H1 (cell line): ENCODE data around the gene IL9R. TPM values are rescaled to one million over a fixed set of nuclear protein-coding genes. Genes with fewer than 3 reads are reported as not detected.

Experiments used
- CBX5 ChIP-seq: fragments of 300-800, 300-1000 bp; sonication (generic); IDR thresholded peaks from 2 replicates; pipeline ENCODE4 v1.7.1; 2016; ENCODE audit warnings: antibody characterized with exemption, low read length, low read depth
- POU5F1 ChIP-seq: IDR thresholded peaks from 2 replicates; pipeline ENCODE4 v1.6.1; 2011; ENCODE audit warnings: low read depth, mild to moderate bottlenecking, low read length, moderate library complexity
- SIX5 ChIP-seq: IDR thresholded peaks from 2 replicates; pipeline ENCODE4 v1.6.1; 2011; ENCODE audit warnings: mild to moderate bottlenecking, low read depth, low read length
- TAF7 ChIP-seq: optimal IDR thresholded peaks from 2 replicates; pipeline ENCODE3; 2011; ENCODE audit warnings: low read depth, mild to moderate bottlenecking, inconsistent platforms, low read length, moderate library complexity, borderline replicate concordance
- polyA plus RNA-seq, 7 experiments: library from polyadenylated mRNA; depleted of rRNA in 3 of 7; stranded (reverse) in 5 of 7; unstranded in 2 of 7; fragments of >200 nt in 5 of 7; fragments of 200-250 nt in 2 of 7; gene quantifications; 1 replicate in 5 of 7; 2 replicates in 1 of 7; 4 replicates in 1 of 7; pipeline versions ENCODE4 v1.2.1 to v1.2.3, GENCODE V29; 2011 to 2013; ENCODE audit warnings: missing spikeins in 2 of 7, mixed read lengths in 2 of 7
- total RNA-seq: library from RNA; stranded (reverse); fragmentation: NEBNext Ultra II Directional; extraction: Animal tissue kit (Norgen Biotek cat#: 25700); gene quantifications from 2 replicates; pipeline ENCODE4 v1.2.1, GENCODE V29; 2021
- TF ChIP-seq, protein P1 (sequence below): fragments of 300-600 bp; sonication (generic); IDR thresholded peaks from 2 replicates; pipeline ENCODE4 v1.7.1; 2012; ENCODE audit warnings: low read length, moderate library complexity, mild to moderate bottlenecking, inconsistent platforms; ENCODE audit not compliant: insufficient replicate concordance
- TF ChIP-seq, protein P2 (sequence below): IDR thresholded peaks from 2 replicates; pipeline ENCODE4 v1.6.1; 2012; ENCODE audit warnings: low read length, inconsistent platforms
- TF ChIP-seq, protein P3 (sequence below), 3 experiments: IDR thresholded peaks; 1 replicate in 2 of 3; 2 replicates in 1 of 3; pipeline versions ENCODE4 v1.5.1 to v1.6.1; 2011; ENCODE audit warnings: low read length in 3 of 3, mild to moderate bottlenecking in 3 of 3, inconsistent platforms in 2 of 3, low read depth in 1 of 3, moderate library complexity in 1 of 3; ENCODE audit not compliant: insufficient read depth in 1 of 3; ENCODE audit errors: control extremely low read depth in 1 of 3

The IL9R gene
- total and polyA plus RNA-seq, 2 of the 8 experiments (the other 6 are each of a cell fraction or from before 2014, with no cell fraction given), result 0.14 to 0.28 TPM

DNA sequence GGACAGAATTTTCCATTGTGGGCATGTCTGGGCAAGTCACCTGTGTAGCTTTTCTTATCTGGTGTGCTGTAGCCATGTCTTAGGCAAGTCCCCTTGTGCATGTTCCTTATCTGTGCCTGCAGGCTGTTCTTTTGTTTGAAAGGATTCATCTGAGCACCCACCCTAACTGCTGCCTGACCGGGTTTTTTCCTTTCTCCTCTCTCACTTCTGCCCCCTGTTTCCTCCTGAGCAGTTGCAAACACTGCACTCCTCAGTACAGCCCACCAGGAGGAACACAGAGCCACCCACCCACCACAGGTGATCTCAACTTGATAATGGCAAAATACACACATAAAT lies 29.2 kb upstream of the IL9R start (continued):
- TF ChIP-seq, protein P1, sequence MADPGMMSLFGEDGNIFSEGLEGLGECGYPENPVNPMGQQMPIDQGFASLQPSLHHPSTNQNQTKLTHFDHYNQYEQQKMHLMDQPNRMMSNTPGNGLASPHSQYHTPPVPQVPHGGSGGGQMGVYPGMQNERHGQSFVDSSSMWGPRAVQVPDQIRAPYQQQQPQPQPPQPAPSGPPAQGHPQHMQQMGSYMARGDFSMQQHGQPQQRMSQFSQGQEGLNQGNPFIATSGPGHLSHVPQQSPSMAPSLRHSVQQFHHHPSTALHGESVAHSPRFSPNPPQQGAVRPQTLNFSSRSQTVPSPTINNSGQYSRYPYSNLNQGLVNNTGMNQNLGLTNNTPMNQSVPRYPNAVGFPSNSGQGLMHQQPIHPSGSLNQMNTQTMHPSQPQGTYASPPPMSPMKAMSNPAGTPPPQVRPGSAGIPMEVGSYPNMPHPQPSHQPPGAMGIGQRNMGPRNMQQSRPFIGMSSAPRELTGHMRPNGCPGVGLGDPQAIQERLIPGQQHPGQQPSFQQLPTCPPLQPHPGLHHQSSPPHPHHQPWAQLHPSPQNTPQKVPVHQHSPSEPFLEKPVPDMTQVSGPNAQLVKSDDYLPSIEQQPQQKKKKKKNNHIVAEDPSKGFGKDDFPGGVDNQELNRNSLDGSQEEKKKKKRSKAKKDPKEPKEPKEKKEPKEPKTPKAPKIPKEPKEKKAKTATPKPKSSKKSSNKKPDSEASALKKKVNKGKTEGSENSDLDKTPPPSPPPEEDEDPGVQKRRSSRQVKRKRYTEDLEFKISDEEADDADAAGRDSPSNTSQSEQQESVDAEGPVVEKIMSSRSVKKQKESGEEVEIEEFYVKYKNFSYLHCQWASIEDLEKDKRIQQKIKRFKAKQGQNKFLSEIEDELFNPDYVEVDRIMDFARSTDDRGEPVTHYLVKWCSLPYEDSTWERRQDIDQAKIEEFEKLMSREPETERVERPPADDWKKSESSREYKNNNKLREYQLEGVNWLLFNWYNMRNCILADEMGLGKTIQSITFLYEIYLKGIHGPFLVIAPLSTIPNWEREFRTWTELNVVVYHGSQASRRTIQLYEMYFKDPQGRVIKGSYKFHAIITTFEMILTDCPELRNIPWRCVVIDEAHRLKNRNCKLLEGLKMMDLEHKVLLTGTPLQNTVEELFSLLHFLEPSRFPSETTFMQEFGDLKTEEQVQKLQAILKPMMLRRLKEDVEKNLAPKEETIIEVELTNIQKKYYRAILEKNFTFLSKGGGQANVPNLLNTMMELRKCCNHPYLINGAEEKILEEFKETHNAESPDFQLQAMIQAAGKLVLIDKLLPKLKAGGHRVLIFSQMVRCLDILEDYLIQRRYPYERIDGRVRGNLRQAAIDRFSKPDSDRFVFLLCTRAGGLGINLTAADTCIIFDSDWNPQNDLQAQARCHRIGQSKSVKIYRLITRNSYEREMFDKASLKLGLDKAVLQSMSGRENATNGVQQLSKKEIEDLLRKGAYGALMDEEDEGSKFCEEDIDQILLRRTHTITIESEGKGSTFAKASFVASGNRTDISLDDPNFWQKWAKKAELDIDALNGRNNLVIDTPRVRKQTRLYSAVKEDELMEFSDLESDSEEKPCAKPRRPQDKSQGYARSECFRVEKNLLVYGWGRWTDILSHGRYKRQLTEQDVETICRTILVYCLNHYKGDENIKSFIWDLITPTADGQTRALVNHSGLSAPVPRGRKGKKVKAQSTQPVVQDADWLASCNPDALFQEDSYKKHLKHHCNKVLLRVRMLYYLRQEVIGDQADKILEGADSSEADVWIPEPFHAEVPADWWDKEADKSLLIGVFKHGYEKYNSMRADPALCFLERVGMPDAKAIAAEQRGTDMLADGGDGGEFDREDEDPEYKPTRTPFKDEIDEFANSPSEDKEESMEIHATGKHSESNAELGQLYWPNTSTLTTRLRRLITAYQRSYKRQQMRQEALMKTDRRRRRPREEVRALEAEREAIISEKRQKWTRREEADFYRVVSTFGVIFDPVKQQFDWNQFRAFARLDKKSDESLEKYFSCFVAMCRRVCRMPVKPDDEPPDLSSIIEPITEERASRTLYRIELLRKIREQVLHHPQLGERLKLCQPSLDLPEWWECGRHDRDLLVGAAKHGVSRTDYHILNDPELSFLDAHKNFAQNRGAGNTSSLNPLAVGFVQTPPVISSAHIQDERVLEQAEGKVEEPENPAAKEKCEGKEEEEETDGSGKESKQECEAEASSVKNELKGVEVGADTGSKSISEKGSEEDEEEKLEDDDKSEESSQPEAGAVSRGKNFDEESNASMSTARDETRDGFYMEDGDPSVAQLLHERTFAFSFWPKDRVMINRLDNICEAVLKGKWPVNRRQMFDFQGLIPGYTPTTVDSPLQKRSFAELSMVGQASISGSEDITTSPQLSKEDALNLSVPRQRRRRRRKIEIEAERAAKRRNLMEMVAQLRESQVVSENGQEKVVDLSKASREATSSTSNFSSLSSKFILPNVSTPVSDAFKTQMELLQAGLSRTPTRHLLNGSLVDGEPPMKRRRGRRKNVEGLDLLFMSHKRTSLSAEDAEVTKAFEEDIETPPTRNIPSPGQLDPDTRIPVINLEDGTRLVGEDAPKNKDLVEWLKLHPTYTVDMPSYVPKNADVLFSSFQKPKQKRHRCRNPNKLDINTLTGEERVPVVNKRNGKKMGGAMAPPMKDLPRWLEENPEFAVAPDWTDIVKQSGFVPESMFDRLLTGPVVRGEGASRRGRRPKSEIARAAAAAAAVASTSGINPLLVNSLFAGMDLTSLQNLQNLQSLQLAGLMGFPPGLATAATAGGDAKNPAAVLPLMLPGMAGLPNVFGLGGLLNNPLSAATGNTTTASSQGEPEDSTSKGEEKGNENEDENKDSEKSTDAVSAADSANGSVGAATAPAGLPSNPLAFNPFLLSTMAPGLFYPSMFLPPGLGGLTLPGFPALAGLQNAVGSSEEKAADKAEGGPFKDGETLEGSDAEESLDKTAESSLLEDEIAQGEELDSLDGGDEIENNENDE, result no peak
- TF ChIP-seq CBX5, result no peak
- TF ChIP-seq, protein P2, sequence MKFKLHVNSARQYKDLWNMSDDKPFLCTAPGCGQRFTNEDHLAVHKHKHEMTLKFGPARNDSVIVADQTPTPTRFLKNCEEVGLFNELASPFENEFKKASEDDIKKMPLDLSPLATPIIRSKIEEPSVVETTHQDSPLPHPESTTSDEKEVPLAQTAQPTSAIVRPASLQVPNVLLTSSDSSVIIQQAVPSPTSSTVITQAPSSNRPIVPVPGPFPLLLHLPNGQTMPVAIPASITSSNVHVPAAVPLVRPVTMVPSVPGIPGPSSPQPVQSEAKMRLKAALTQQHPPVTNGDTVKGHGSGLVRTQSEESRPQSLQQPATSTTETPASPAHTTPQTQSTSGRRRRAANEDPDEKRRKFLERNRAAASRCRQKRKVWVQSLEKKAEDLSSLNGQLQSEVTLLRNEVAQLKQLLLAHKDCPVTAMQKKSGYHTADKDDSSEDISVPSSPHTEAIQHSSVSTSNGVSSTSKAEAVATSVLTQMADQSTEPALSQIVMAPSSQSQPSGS, result no peak
- TF ChIP-seq SIX5, result no peak
- no peak for TF ChIP-seq TAF7
- TF ChIP-seq, protein P3, sequence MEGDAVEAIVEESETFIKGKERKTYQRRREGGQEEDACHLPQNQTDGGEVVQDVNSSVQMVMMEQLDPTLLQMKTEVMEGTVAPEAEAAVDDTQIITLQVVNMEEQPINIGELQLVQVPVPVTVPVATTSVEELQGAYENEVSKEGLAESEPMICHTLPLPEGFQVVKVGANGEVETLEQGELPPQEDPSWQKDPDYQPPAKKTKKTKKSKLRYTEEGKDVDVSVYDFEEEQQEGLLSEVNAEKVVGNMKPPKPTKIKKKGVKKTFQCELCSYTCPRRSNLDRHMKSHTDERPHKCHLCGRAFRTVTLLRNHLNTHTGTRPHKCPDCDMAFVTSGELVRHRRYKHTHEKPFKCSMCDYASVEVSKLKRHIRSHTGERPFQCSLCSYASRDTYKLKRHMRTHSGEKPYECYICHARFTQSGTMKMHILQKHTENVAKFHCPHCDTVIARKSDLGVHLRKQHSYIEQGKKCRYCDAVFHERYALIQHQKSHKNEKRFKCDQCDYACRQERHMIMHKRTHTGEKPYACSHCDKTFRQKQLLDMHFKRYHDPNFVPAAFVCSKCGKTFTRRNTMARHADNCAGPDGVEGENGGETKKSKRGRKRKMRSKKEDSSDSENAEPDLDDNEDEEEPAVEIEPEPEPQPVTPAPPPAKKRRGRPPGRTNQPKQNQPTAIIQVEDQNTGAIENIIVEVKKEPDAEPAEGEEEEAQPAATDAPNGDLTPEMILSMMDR (IDR thresholded peaks at IDR 0.05; ENCODE audit: control extremely low read depth in 1 of 3, insufficient read depth in 1 of 3, low read depth in 1 of 3, low read length in 3 of 3), result no peak
- TF ChIP-seq POU5F1, result no peak
- TF ChIP-seq, all 59 proteins: peak for 0
